ENCODE measurements around the gene MSL1.

DNA sequence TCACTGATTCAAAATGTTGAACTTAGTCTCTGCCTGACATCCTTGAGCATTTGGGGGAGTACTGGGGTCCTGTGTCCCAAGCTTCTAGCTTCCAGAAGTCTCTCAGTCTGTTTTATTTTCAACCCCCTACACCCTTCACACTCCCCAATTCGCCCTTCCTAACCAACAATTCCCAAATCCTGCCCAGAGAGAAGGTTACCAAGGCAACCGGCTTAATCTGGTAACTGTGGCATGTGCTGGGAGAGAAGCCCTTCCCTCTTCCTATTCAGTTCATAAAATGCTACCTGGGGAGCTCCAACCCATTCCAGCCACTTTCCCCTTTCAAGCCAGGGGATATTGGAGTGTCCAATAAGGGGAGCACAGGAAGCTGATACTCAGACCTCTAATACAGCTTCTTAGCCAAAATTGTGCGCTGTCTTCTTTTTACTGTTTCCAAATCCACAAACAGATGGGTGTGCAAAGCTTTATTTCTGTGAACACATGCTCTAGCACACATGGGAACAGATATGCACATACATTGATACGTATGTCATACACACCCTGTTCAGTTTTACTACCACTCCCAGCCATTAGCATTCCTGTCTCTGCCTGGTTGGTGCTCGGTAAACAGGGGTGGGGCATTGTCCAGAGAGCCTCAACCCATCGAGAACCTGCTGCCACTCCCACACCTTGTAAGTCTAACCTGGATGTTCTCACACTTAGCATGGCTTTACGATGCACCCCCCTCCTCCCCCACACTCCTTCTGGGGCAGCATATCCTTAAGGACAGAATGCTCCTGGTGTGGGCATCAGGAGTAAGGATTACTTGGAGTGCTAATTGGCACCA is 54.4 kb downstream of the MSL1 start:
- TF ChIP-seq, protein P1, sequence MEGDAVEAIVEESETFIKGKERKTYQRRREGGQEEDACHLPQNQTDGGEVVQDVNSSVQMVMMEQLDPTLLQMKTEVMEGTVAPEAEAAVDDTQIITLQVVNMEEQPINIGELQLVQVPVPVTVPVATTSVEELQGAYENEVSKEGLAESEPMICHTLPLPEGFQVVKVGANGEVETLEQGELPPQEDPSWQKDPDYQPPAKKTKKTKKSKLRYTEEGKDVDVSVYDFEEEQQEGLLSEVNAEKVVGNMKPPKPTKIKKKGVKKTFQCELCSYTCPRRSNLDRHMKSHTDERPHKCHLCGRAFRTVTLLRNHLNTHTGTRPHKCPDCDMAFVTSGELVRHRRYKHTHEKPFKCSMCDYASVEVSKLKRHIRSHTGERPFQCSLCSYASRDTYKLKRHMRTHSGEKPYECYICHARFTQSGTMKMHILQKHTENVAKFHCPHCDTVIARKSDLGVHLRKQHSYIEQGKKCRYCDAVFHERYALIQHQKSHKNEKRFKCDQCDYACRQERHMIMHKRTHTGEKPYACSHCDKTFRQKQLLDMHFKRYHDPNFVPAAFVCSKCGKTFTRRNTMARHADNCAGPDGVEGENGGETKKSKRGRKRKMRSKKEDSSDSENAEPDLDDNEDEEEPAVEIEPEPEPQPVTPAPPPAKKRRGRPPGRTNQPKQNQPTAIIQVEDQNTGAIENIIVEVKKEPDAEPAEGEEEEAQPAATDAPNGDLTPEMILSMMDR (IDR thresholded peaks at IDR 0.05) = peak in 1 of 6 experiments; percentile 4
- TF ChIP-seq POLR2A (IDR thresholded peaks at IDR 0.05) = peak; percentile 57 to 89

All from Peyer's patch (tissue), 4 donors.